NT2/D1 (cell line): ENCODE results near the gene TMEM243.

ENCODE experiments used
- YY1 ChIP-seq: IDR thresholded peaks from 2 replicates; pipeline ENCODE4 v1.6.1; 2011; ENCODE audit not compliant: insufficient read length, insufficient read depth
- ZNF274 ChIP-seq: IDR thresholded peaks from 2 replicates; pipeline ENCODE4 v1.6.1; 2011; ENCODE audit warnings: mild to moderate bottlenecking, low read depth, low read length

DNA sequence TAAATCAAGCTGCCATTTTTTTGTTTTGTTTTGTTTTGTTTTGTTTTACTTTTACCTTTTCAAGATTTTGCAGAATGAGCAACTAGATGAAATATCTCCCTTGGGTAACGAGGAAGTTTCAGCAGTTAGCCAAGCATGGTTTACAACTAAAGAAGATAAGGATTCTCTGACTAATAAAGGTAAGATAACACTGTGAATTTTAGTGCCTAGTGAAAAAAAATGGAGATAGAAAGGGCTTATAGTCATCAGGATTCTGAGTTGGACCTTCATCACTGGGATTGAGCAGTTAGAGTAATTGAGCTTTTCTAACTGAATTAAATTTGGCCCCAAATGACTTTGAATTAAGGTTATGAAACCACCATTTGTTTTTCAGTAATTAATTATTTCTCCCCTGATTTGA lies 46.1 kb downstream of the TMEM243 start:
- TF ChIP-seq ZNF274 (no peak), YY1 (no peak)
